ENCODE measurements around the gene LRBA.

The LRBA gene

GRCh38 chr4:150950657-150951288 lies 64.3 kb downstream of the LRBA start:
- Histone ChIP-seq H3K9ac (ENCODE audit: low read depth, low read length) (no peak overlapping the region), H3K9me3 (ENCODE audit: control insufficient read depth, insufficient read depth, low read length) (peaks cover 6% of the 10 kb centered on the region), H3K36me3 (ENCODE audit: insufficient read depth, low read length) (no peaks in the 10 kb centered on the region), H3K4me1 (ENCODE audit: insufficient read depth, low read length) (no peaks in the 10 kb centered on the region)

DNA sequence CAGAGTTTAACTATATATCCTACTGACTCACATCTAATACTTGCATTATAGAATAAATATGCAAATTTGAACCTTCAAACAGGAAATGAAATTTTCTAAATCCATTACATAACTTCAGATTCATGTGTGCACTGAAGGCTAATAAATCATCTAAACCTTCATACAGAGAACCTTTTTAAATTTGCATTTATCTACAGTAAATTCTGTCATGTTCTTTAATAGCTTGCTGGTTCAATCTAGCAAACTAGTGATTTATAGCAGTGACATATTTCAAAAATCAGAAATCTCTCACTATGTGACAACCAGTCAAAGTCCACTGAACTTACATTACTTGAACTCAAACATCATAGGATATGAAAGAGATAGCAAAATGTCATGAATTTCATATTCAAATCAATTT lies 65.1 kb downstream of the LRBA start:
- no peak overlapping the region for H3K9ac ChIP-seq (ENCODE audit: low read depth, low read length)
- no peaks in the 10 kb centered on the region for H3K36me3 ChIP-seq (ENCODE audit: insufficient read depth, low read length)
- H3K9me3 ChIP-seq (ENCODE audit: control insufficient read depth, insufficient read depth, low read length), result peaks cover 2% of the 10 kb centered on the region
- H3K4me1 ChIP-seq (ENCODE audit: insufficient read depth, low read length), result no peaks in the 10 kb centered on the region

GRCh38 chr4:150949342-150949741 lies 65.7 kb downstream of the LRBA start:
- H3K36me3 ChIP-seq (ENCODE audit: insufficient read depth, low read length), result no peaks in the 10 kb centered on the region
- H3K9ac ChIP-seq (ENCODE audit: low read depth, low read length), result no peak overlapping the region
- no peaks in the 10 kb centered on the region; the same call in 1 of the 2 replicates for H3K9me3 ChIP-seq (ENCODE audit: control insufficient read depth, insufficient read depth, low read length)
- H3K4me1 ChIP-seq (ENCODE audit: insufficient read depth, low read length), result no peaks in the 10 kb centered on the region

GRCh38 chr4:150948710-150949109 lies 66.4 kb downstream of the LRBA start:
- Histone ChIP-seq H3K4me1 (ENCODE audit: insufficient read depth, low read length) (no peaks in the 10 kb centered on the region), H3K36me3 (ENCODE audit: insufficient read depth, low read length) (no peaks in the 10 kb centered on the region), H3K9me3 (ENCODE audit: control insufficient read depth, insufficient read depth, low read length) (no peaks in the 10 kb centered on the region; the same call in 1 of the 2 replicates), H3K9ac (ENCODE audit: low read depth, low read length) (no peak overlapping the region)

GRCh38 chr4:150948074-150948473 lies 67.0 kb downstream of the LRBA start:
- no peaks in the 10 kb centered on the region; the same call in 1 of the 2 replicates for H3K9me3 ChIP-seq (ENCODE audit: control insufficient read depth, insufficient read depth, low read length)
- no peak overlapping the region for H3K9ac ChIP-seq (ENCODE audit: low read depth, low read length)
- no peaks in the 10 kb centered on the region for H3K36me3 ChIP-seq (ENCODE audit: insufficient read depth, low read length)
- H3K4me1 ChIP-seq (ENCODE audit: insufficient read depth, low read length), result no peaks in the 10 kb centered on the region

GRCh38 chr4:150944660-150945059 lies 70.4 kb downstream of the LRBA start:
- no peaks in the 10 kb centered on the region for H3K36me3 ChIP-seq (ENCODE audit: insufficient read depth, low read length)
- H3K4me1 ChIP-seq (ENCODE audit: insufficient read depth, low read length), result 0 out of 2 replicates have a peak, but pooled peaks cover under 1% of the 10 kb centered on the region
- H3K9me3 ChIP-seq (ENCODE audit: control insufficient read depth, insufficient read depth, low read length), result no peaks in the 10 kb centered on the region
- H3K9ac ChIP-seq (ENCODE audit: low read depth, low read length), result no peak overlapping the region

GRCh38 chr4:150943818-150944217 lies 71.3 kb downstream of the LRBA start:
- Histone ChIP-seq H3K9ac (ENCODE audit: low read depth, low read length) (no peak overlapping the region), H3K9me3 (ENCODE audit: control insufficient read depth, insufficient read depth, low read length) (no peaks in the 10 kb centered on the region), H3K4me1 (ENCODE audit: insufficient read depth, low read length) (peaks cover 9% of the 10 kb centered on the region), H3K36me3 (ENCODE audit: insufficient read depth, low read length) (no peaks in the 10 kb centered on the region)

DNA sequence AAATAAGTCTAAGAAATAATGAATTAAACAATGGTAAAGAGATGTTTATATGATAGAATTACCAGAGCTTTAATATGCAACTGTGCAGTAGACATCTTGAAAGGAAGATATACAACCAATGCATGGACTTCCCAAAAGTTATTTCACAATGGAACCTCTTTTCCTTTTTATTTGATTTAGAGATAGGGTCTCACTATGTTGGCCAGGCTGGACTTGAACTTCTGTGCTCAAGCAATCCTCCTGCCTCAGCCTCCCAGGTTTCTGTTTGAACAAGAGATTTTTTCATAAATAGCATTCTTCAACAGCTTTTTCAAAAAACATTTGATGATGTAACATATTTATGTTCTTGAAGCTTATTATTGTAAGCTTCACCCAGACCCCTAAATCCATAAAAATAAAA lies 72.0 kb downstream of the LRBA start:
- Histone ChIP-seq H3K4me1 (ENCODE audit: insufficient read depth, low read length) (peaks cover 12% of the 10 kb centered on the region), H3K9me3 (ENCODE audit: control insufficient read depth, insufficient read depth, low read length) (no peaks in the 10 kb centered on the region), H3K36me3 (ENCODE audit: insufficient read depth, low read length) (no peaks in the 10 kb centered on the region), H3K9ac (ENCODE audit: low read depth, low read length) (no peak overlapping the region)

GRCh38 chr4:150942539-150942938 lies 72.5 kb downstream of the LRBA start:
- H3K4me1 ChIP-seq (ENCODE audit: insufficient read depth, low read length), result peaks cover 12% of the 10 kb centered on the region
- H3K36me3 ChIP-seq (ENCODE audit: insufficient read depth, low read length), result no peaks in the 10 kb centered on the region
- H3K9me3 ChIP-seq (ENCODE audit: control insufficient read depth, insufficient read depth, low read length), result no peaks in the 10 kb centered on the region
- no peak overlapping the region for H3K9ac ChIP-seq (ENCODE audit: low read depth, low read length)

DNA sequence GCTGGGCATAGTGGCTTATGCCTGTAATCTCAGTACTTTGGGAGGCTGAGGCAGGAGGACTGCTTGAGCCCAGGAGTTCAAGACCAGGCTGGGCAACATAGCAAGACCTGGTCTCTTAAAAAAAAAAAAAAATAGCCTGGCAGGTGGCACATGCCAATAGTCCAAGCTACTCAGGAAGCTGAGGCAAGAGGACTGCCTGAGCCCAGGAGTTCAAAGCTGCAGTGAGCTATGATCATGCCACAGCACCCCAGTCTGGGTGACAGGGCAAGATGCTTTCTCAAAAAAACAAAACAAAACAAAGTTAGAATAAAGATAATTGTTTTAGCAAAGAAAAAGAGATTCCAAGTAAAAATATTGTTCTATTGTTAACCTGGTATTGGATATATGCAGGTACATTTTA lies 75.0 kb downstream of the LRBA start:
- Histone ChIP-seq H3K36me3 (ENCODE audit: insufficient read depth, low read length) (no peaks in the 10 kb centered on the region), H3K9ac (ENCODE audit: low read depth, low read length) (no peak overlapping the region), H3K4me1 (ENCODE audit: insufficient read depth, low read length) (peaks cover 12% of the 10 kb centered on the region), H3K9me3 (ENCODE audit: control insufficient read depth, insufficient read depth, low read length) (no peaks in the 10 kb centered on the region)

DNA sequence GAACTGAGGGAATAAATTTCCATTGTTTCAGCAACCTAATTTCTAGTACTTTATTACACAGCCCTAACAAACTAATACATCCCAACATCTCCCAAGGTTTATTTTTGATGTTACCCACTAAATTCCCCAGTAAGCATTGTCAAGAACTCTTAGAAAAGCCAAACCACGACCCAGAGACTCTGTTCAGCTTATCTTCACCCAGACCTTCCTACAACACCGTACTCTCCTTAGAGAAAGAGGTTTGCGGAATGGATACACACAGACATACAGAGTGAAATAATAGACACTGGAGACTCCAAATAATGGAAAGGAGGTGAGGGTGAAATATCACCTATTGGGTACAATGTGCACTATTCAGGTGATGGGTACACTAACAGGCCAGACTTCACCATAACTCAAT lies 75.6 kb downstream of the LRBA start:
- Histone ChIP-seq H3K36me3 (ENCODE audit: insufficient read depth, low read length) (no peaks in the 10 kb centered on the region), H3K4me1 (ENCODE audit: insufficient read depth, low read length) (peaks cover 12% of the 10 kb centered on the region)

GRCh38 chr4:150938873-150939499 lies 76.1 kb downstream of the LRBA start:
- no peaks in the 10 kb centered on the region for H3K9me3 ChIP-seq (ENCODE audit: control insufficient read depth, insufficient read depth, low read length)
- peaks cover 12% of the 10 kb centered on the region for H3K4me1 ChIP-seq (ENCODE audit: insufficient read depth, low read length)
- no peaks in the 10 kb centered on the region for H3K36me3 ChIP-seq (ENCODE audit: insufficient read depth, low read length)
- H3K9ac ChIP-seq (ENCODE audit: low read depth, low read length), result no peak overlapping the region

More for the DNA sequence above, 75.6 kb downstream of the LRBA start:
- H3K9me3 ChIP-seq (ENCODE audit: control insufficient read depth, insufficient read depth, low read length), result no peaks in the 10 kb centered on the region
- H3K9ac ChIP-seq (ENCODE audit: low read depth, low read length), result no peak overlapping the region

GRCh38 chr4:150938417-150938816 lies 76.7 kb downstream of the LRBA start:
- peaks cover 12% of the 10 kb centered on the region for H3K4me1 ChIP-seq (ENCODE audit: insufficient read depth, low read length)
- no peaks in the 10 kb centered on the region for H3K36me3 ChIP-seq (ENCODE audit: insufficient read depth, low read length)
- no peaks in the 10 kb centered on the region for H3K9me3 ChIP-seq (ENCODE audit: control insufficient read depth, insufficient read depth, low read length)
- no peak overlapping the region for H3K9ac ChIP-seq (ENCODE audit: low read depth, low read length)

GRCh38 chr4:150934022-150934421 lies 81.1 kb downstream of the LRBA start:
- Histone ChIP-seq H3K9me3 (ENCODE audit: control insufficient read depth, insufficient read depth, low read length) (no peaks in the 10 kb centered on the region; the same call in 1 of the 2 replicates), H3K36me3 (ENCODE audit: insufficient read depth, low read length) (no peaks in the 10 kb centered on the region), H3K4me1 (ENCODE audit: insufficient read depth, low read length) (peaks cover 5% of the 10 kb centered on the region), H3K9ac (ENCODE audit: low read depth, low read length) (no peak overlapping the region)

DNA sequence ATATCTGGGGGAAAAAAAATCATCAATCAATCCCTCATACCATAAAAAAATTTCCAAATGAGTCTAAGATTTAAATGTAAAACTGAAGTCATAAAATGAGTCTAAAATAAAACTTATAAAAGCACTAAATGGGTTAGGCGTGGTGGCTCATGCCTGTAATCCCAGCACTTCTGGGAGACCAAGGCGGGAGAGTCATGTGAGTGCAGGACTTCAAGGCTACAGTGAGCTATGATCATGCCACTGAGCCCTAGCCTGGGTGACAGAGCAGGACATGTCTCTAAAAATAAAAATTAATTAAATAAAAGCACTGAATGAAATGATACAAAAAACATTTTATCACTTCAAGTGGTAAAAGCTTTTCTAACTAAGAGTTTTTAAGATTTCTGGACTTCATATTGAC lies 83.3 kb downstream of the LRBA start:
- Histone ChIP-seq H3K4me1 (ENCODE audit: insufficient read depth, low read length) (no peaks in the 10 kb centered on the region), H3K9me3 (ENCODE audit: control insufficient read depth, insufficient read depth, low read length) (no peaks in the 10 kb centered on the region; the same call in 1 of the 2 replicates), H3K9ac (ENCODE audit: low read depth, low read length) (no peak overlapping the region), H3K36me3 (ENCODE audit: insufficient read depth, low read length) (no peaks in the 10 kb centered on the region)

Data from ES-I3 (cell line).